GM21515 (cell line): ENCODE measurements around the gene NFATC1.

Experiments used
- ATAC-seq: cut with Tn5 transposase; IDR thresholded peaks from one replicate; pipeline ENCODE4 v1.9.1; 2021; ENCODE audit not compliant: unreplicated experiment

The NFATC1 gene

GRCh38 chr18:79438089-79438897, 42.6 kb downstream of the NFATC1 start:
- no peak for ATAC-seq

- ATAC-seq: no peak
These were observed 43.3 kb downstream of the NFATC1 start for GRCh38 chr18:79438898-79439627.

DNA sequence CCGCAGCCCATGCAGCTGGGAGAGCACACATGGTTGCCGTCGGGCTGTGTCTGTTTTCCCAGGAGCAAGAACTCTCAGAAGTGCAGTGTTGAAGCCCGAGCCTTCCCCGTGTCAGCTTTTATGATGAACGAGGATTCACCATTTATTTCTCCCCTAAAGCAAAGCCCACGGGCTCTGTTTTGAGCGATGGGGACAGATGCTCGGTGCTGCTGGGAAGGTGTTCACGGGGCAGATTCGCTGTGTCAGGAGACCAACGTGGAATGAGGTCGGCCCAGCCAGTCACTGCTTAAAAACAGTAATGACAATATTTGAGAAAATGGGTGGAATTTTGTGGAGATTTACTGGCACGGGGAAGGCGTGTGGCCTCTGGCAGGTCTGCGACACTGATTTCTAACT, 43.9 kb downstream of the NFATC1 start:
- no peak for ATAC-seq

GRCh38 chr18:79440316-79441110, 44.8 kb downstream of the NFATC1 start:
- no peak for ATAC-seq

DNA sequence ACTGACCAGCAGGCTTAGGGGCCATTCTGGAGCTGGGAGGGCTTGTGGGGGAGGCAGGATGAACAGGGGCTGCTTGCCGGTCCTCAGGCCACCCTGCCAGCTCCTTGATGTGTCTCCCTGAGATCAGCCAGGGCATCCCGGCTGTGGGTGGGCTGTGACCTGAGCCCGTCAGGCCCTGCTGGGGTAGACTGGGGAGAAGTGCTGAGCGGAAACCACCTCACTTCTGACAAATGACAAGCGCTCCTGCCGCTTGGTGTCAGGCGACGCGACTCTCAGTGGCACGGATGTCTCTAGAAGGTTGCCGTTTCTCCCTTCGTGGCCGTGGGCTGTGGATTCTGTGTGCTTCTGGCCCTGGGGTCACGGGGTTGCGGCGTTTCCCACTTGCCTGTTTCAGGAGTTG, 45.7 kb downstream of the NFATC1 start:
- ATAC-seq: no peak

GRCh38 chr18:79442508-79443221, 46.9 kb downstream of the NFATC1 start:
- ATAC-seq: no peak

DNA sequence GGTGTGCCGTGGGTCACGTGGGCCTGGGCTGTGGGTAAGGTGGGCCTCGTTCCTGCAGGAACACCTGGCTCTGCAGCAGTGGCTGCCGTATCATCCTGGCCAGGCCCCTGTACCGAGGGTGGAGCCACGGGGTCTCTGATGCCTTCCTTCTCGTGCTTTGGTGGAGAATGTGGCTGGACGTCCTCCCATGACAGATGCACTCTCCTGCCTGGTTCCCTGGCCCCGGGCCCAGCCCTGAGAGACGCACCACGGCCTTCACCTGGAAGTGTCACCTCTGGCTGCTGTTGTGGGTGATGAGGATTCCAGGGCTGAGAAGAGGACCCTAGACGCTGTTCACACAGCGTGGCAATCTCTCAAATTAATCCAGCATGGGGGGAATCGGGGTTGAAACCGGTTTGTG, 49.5 kb downstream of the NFATC1 start:
- no peak for ATAC-seq

GRCh38 chr18:79445696-79446561, 50.2 kb downstream of the NFATC1 start:
- ATAC-seq: no peak

GRCh38 chr18:79446931-79447330, 51.2 kb downstream of the NFATC1 start:
- no peak for ATAC-seq

GRCh38 chr18:79447703-79448367, 52.1 kb downstream of the NFATC1 start:
- ATAC-seq: no peak

DNA sequence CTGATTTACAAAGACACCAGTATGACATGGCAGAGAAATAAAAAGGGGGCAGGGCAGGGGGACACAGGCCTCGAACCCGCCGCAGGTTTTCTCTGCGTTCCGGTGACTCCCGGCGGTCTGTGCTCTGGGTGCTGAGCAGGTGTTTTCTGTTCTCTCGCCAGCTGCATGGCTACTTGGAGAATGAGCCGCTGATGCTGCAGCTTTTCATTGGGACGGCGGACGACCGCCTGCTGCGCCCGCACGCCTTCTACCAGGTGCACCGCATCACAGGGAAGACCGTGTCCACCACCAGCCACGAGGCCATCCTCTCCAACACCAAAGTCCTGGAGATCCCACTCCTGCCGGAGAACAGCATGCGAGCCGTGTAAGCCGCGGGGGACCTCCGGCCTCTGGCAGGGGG, 52.9 kb downstream of the NFATC1 start:
- ATAC-seq: no peak

- ATAC-seq: no peak
These were observed 54.0 kb downstream of the NFATC1 start for GRCh38 chr18:79449551-79450288.

DNA sequence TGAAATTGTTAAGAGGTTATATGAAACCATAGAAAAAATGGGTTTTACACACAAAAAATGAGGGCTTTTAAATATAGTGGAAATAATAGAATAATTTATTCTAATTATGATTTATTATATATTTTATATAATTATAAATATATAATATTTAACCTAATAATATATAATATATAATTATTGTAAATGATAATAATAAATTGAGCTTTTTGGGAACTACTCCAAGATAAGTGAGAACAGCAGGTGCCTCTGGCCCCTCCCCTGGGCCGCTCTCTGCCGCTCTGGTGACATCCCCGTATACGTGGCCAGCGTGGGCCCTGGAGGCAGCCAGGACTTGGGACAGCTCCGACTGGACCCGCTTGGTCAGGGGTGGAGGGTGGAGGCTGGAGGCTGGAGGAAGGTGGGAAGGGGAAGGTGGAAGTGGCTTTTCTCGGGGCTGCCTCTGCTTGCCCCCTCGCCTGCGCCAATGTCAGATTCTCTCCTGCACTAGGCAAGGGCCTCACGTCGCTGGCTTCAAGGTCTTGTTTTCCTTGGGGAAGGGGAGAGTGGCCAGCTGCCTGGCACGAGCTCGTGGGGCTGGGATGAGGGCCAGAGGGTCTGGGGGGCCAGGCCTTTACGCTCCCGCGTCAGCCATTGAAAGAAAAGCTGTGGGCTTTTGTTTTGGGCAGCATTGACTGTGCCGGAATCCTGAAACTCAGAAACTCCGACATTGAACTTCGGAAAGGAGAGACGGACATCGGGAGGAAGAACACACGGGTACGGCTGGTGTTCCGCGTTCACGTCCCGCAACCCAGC, 54.8 kb downstream of the NFATC1 start:
- ATAC-seq: no peak

- ATAC-seq: no peak
These were observed 55.8 kb downstream of the NFATC1 start for GRCh38 chr18:79451237-79452125.

GRCh38 chr18:79452190-79452990, 56.7 kb downstream of the NFATC1 start:
- ATAC-seq: no peak

DNA sequence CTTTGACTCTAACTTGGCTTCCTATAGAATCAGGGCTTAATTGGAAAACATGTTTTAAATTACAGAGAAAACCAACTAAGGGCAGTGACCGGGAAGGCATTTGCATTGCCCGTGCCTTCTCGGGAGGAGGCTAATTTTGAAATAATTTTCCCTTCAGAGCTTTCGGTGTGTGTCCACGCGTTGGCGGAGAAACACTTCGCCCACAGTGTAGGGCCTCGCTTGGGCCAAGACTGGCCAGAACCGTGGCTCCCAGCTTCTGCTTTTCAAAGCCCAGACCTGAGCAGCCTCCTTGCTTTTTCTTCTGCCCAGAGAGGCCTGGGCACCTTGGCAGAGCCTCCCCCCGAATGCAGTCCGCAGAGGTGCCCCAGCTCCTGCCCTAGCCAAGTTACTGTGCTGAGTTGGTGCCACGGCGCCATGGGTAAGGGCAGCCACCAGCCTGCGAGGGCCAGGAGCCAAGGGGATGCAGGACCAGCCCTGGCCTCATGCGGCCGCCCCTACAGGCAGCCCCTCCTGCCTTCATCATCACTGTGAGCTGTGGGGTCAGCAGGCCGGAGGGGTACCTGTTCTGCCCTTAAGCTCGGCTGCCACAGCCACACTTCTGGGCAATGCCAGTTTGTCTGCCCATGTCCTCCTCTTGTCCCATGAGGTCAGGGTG, 57.4 kb downstream of the NFATC1 start:
- ATAC-seq: no peak
